Type B pancreatic cell (in vitro differentiated cells): ENCODE data around the gene C20orf202. TPM values are rescaled to one million over a fixed set of nuclear protein-coding genes. Genes with fewer than 3 reads are reported as not detected.

Experiments
- DNase-seq: peaks from one replicate; pipeline ENCODE4 v3.0.0; 2021; ENCODE audit warnings: mixed read lengths; ENCODE audit not compliant: unreplicated experiment; ENCODE audit errors: extremely low spot score
- H3K27ac Mint-ChIP-seq: 2 replicates; pipeline ENCODE4 v1.8.0; 2021; ENCODE audit warnings: mild to moderate bottlenecking, mixed read lengths
- H3K27me3 Mint-ChIP-seq: 2 replicates; pipeline ENCODE4 v1.8.0; 2021; ENCODE audit warnings: mixed read lengths
- H3K36me3 Mint-ChIP-seq: 2 replicates; pipeline ENCODE4 v1.8.0; 2021; ENCODE audit warnings: mixed read lengths
- H3K4me1 Mint-ChIP-seq: one replicate; pipeline ENCODE4 v1.8.0; 2021; ENCODE audit warnings: mixed read lengths; ENCODE audit not compliant: unreplicated experiment
- H3K4me3 Mint-ChIP-seq: 2 replicates; pipeline ENCODE4 v1.8.0; 2021; ENCODE audit warnings: mild to moderate bottlenecking, mixed read lengths
- H3K9me3 Mint-ChIP-seq: 2 replicates; pipeline ENCODE4 v1.8.0; 2021; ENCODE audit warnings: mixed read lengths
- long read RNA-seq: library from polyadenylated mRNA; unstranded; transcript quantifications from one replicate; pipeline ENCODE4 v2.0.0, GENCODE V29; 2020
- total RNA-seq: library from RNA; stranded (reverse); gene quantifications from 2 replicates; pipeline ENCODE4 v1.2.1, GENCODE V29; 2021; ENCODE audit warnings: low replicate concordance
- TF ChIP-seq, protein P1 (sequence below): fragments of 200-600 bp; sonication (generic); conservative IDR thresholded peaks from 2 replicates; pipeline ENCODE4 v1.5.0; 2021; ENCODE audit warnings: antibody characterized with exemption, mild to moderate bottlenecking

Gene C20orf202
- total RNA-seq: 0.24 and 0.33 TPM in 2 replicates
- long read RNA-seq: 0 reads

GRCh38 chr20:1202762-1203504 lies at the start of gene C20orf202:
Gene C20orf202, plus strand, starts transcription at chr20:1203454. Its CDS starts 132 bp downstream, at chr20:1203586.
- no peak within 1 kb of the TSS for H3K27ac Mint-ChIP-seq
- peaks cover 16% of the 10 kb centered on the region for H3K27me3 Mint-ChIP-seq
- DNase-seq: no peak
- peaks cover 4% of the 10 kb centered on the region for H3K4me1 Mint-ChIP-seq
- H3K4me3 Mint-ChIP-seq: no peak within 1 kb of the TSS
- H3K36me3 Mint-ChIP-seq: no peaks in the 10 kb centered on the region
- TF ChIP-seq, protein P1, sequence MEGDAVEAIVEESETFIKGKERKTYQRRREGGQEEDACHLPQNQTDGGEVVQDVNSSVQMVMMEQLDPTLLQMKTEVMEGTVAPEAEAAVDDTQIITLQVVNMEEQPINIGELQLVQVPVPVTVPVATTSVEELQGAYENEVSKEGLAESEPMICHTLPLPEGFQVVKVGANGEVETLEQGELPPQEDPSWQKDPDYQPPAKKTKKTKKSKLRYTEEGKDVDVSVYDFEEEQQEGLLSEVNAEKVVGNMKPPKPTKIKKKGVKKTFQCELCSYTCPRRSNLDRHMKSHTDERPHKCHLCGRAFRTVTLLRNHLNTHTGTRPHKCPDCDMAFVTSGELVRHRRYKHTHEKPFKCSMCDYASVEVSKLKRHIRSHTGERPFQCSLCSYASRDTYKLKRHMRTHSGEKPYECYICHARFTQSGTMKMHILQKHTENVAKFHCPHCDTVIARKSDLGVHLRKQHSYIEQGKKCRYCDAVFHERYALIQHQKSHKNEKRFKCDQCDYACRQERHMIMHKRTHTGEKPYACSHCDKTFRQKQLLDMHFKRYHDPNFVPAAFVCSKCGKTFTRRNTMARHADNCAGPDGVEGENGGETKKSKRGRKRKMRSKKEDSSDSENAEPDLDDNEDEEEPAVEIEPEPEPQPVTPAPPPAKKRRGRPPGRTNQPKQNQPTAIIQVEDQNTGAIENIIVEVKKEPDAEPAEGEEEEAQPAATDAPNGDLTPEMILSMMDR: no peak
- no peaks in the 10 kb centered on the region for H3K9me3 Mint-ChIP-seq

DNA sequence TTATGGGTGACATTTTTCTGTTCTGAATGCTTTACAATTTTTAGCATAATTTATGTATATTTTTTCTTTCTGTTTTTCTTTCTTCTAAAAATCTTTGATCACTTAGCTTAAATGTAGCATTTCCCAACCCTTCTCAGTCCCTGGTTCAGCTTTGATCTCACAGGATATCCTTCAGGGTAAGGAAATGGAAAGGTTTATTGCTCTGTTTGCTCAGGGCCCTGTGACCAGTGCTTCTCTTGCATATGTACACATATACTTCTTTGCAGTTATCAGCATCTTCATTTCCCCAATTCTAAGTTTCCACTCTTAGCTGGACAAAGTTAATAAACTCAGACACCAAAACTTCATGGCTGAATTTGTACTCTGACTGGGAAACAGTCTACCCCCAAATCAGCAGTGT lies 49.0 kb upstream of the C20orf202 start:
- H3K4me1 Mint-ChIP-seq: peaks cover 6% of the 10 kb centered on the region
- H3K9me3 Mint-ChIP-seq: no peaks in the 10 kb centered on the region
- TF ChIP-seq, protein P1: no peak
- peaks cover 48% of the 10 kb centered on the region for H3K36me3 Mint-ChIP-seq
- no peaks in the 10 kb centered on the region for H3K27me3 Mint-ChIP-seq
- DNase-seq: no peak
- H3K27ac Mint-ChIP-seq: no peak overlapping the region
- no peak overlapping the region for H3K4me3 Mint-ChIP-seq

GRCh38 chr20:1154691-1155090 lies 48.6 kb upstream of the C20orf202 start:
- H3K27me3 Mint-ChIP-seq: no peaks in the 10 kb centered on the region
- peaks cover 48% of the 10 kb centered on the region for H3K36me3 Mint-ChIP-seq
- H3K4me3 Mint-ChIP-seq: no peak overlapping the region
- DNase-seq: no peak
- H3K4me1 Mint-ChIP-seq: peaks cover 6% of the 10 kb centered on the region
- H3K27ac Mint-ChIP-seq: no peak overlapping the region
- no peaks in the 10 kb centered on the region for H3K9me3 Mint-ChIP-seq
- TF ChIP-seq, protein P1: no peak

DNA sequence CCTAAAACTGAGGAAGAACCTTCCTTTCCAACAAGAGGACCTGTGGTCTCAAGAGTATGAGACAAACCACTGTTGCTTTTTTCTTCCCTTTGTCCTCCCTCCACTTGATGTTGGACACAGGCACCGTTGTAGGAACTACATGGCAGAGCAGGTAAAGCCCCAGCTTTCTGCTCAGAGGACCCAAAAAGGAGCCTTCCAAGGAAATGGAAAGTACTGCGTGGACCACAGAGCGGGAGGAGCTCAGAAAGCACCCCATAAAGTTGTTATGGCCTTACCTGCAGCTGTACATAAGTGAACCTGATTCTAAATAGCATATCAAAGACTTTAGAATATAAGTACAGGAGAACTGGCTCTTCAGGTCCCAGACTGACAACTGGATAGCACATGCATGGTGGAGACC lies 47.9 kb upstream of the C20orf202 start:
- no peak for DNase-seq
- TF ChIP-seq, protein P1: no peak
- Mint-ChIP-seq H3K27ac (no peak overlapping the region), H3K27me3 (no peaks in the 10 kb centered on the region), H3K36me3 (peaks cover 53% of the 10 kb centered on the region), H3K9me3 (no peaks in the 10 kb centered on the region), H3K4me3 (no peak overlapping the region), H3K4me1 (peaks cover 6% of the 10 kb centered on the region)

- no peak for DNase-seq
- H3K27ac Mint-ChIP-seq: no peak overlapping the region
- no peak overlapping the region for H3K4me3 Mint-ChIP-seq
- H3K9me3 Mint-ChIP-seq: no peaks in the 10 kb centered on the region
- TF ChIP-seq, protein P1: no peak
- peaks cover 42% of the 10 kb centered on the region for H3K36me3 Mint-ChIP-seq
- no peaks in the 10 kb centered on the region for H3K4me1 Mint-ChIP-seq
- no peaks in the 10 kb centered on the region for H3K27me3 Mint-ChIP-seq
Observed at GRCh38 chr20:1160496-1160895, 42.8 kb upstream of the C20orf202 start.
